GM12878 (cell line): ENCODE data around the gene GCC1.

ENCODE experiments used
- ATF3 ChIP-seq: IDR thresholded peaks from 2 replicates; pipeline ENCODE4 v1.6.1; 2011; ENCODE audit warnings: low read depth, mild to moderate bottlenecking, low read length, moderate library complexity, borderline replicate concordance; ENCODE audit errors: extremely low read depth
- CTCF ChIP-seq, 3 experiments: IDR thresholded peaks in 2 of 3; conservative IDR thresholded peaks in 1 of 3; 2 replicates each; pipeline ENCODE4 v1.5.1; 2011; ENCODE audit warnings: low read depth in 3 of 3, low read length in 3 of 3, mild to moderate bottlenecking in 3 of 3, control low read depth in 2 of 3, moderate library complexity in 2 of 3, inconsistent platforms in 1 of 3, mixed read lengths in 1 of 3; ENCODE audit not compliant: control insufficient read depth in 2 of 3, insufficient read depth in 1 of 3; ENCODE audit errors: extremely low read depth in 1 of 3
- FOS ChIP-seq: IDR thresholded peaks from 3 replicates; pipeline ENCODE4 v1.6.1; 2011; ENCODE audit warnings: borderline replicate concordance; ENCODE audit not compliant: insufficient read length; ENCODE audit errors: extremely low read depth

GRCh38 chr7:127594490-127594889, 9.1 kb upstream of the GCC1 start:
- TF ChIP-seq FOS (no peak), ATF3 (no peak), CTCF (IDR thresholded peaks at IDR 0.05 in 2 of 3, conservative IDR thresholded peaks at IDR 0.05 in 1 of 3; ENCODE audit: control insufficient read depth in 2 of 3, extremely low read depth in 1 of 3, insufficient read depth in 1 of 3, low read depth in 3 of 3, low read length in 3 of 3) (no peak)
